NCI-H1092 treated with DMSO at 0.1 percent for 48 hours (cell line): ENCODE data around the gene TARBP1.
A peak's percentile ranks its signal among the peaks of the same experiment; 100 is the strongest.
"Not testable (repeated sequence)": the region's sequence is repeated elsewhere in the genome, so short reads cannot be mapped to it uniquely, and the experiment has no call there.

ENCODE experiments used
- DNase-seq: peaks from one replicate; lab custom pipeline; 2025; lab: John Stamatoyannopoulos, UW

The TARBP1 gene

GRCh38 chr1:234478481-234479309 is at the start of gene TARBP1:
Gene TARBP1, minus strand, starts transcription at chr1:234479179. Its CDS starts 76 bp downstream, at chr1:234479103.
- DNase-seq, result peak; percentile 92

- DNase-seq, result no peak
These were observed 49.3 kb upstream of the TARBP1 start for GRCh38 chr1:234528074-234528865.

- no peak for DNase-seq
These were observed 48.4 kb upstream of the TARBP1 start for GRCh38 chr1:234527346-234527745.

GRCh38 chr1:234526922-234527321 is 47.9 kb upstream of the TARBP1 start:
- no peak for DNase-seq

GRCh38 chr1:234525099-234525799 is 46.3 kb upstream of the TARBP1 start:
- no peak for DNase-seq

- no peak for DNase-seq
These were observed 42.9 kb upstream of the TARBP1 start for GRCh38 chr1:234521836-234522235.

GRCh38 chr1:234520908-234521817 is 42.2 kb upstream of the TARBP1 start:
- DNase-seq, result no peak

GRCh38 chr1:234519506-234519905 is 40.5 kb upstream of the TARBP1 start:
- peak; percentile 27 for DNase-seq

GRCh38 chr1:234518876-234519275 is 39.9 kb upstream of the TARBP1 start:
- DNase-seq, result no peak

GRCh38 chr1:234518086-234518485 is 39.1 kb upstream of the TARBP1 start:
- not testable (repeated sequence) for DNase-seq

- DNase-seq, result no peak
These were observed 38.3 kb upstream of the TARBP1 start for GRCh38 chr1:234517110-234517802.

GRCh38 chr1:234515821-234516241 is 36.9 kb upstream of the TARBP1 start:
- DNase-seq, result no peak

- DNase-seq, result no peak
These were observed 36.4 kb upstream of the TARBP1 start for GRCh38 chr1:234515411-234515810.

GRCh38 chr1:234512451-234512861 is 33.5 kb upstream of the TARBP1 start:
- no peak for DNase-seq

- peak; percentile 29 for DNase-seq
These were observed 30.7 kb upstream of the TARBP1 start for GRCh38 chr1:234509457-234510328.

- DNase-seq, result no peak
These were observed 28.8 kb upstream of the TARBP1 start for GRCh38 chr1:234507626-234508387.

GRCh38 chr1:234507089-234507488 is 28.1 kb upstream of the TARBP1 start:
- DNase-seq, result no peak

GRCh38 chr1:234505769-234506102 is 26.8 kb upstream of the TARBP1 start:
- no peak for DNase-seq
